ENCODE results near the gene NKTR.

Gene NKTR

DNA sequence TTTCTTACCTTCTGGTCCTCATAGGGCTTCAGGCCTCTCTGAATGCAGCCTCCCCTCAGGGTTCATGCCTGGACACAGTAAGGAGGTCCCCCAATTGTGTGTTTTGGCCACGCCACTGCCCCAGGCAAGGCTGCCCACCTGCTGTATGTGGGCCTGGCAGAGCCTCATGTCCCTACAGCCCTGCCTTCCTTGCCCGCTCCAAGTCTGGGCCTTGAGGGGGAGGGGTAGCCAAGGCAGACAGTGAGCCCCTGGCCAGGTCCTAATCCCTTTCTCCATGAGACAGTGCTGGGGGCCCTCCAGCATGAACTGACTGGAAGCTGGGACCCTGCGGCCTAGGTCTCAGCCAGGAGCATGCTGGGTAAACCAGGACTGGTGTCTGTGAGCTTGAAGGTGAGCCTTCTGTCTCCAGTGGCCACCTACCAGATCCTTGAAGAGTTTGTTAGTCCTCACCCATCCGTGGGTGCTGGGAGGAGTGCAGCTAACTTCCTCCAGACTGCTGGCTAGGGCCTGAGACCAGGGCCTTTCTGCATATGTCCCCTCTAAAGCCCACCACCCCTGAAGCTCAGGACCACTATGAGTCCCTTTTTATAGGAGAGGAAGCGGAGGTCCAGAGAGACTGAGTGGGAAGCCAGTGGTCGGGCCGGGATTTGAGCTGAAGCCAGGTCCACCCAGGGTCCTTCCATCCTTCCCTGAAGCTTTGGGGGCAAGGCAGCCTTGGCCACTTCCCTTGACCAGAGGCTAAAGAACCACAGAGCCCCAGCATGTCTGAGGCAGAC is 61.7 kb downstream of the NKTR start:
- no peak for DNase-seq (ENCODE audit: low spot score)

DNA sequence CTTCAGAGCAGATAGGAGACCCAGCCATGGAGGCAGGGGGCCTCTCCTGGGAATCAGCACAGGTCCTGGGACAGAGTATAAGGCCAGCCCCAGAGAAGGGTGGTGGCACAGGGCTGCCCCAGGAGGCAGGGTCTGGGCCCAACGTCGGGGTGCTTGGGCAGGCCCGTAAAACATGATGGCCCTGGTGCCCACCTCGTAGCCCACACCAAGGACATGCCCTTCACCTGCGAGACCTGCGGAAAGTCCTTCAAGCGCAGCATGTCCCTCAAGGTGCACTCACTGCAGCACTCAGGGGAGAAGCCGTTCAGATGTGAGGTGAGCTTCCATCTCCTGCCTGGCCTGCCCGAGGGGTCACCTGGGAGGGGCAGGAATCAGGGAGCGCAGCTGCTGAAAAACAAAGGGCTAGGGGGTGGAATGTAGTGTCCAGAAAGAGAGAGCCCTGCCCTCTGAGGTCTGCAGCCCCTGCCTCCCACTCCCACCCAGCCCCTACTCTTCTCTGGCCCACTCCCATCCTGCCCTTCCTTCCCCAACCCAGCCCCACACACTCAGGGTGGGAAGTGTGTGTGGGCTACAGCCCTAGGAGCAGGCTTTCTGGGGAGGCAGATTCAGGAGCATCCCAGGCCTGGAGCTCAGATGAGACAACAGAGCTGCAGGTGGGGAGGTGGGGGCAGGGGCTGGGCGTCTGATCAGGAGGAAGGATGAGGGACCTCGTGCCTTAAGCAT is 62.5 kb downstream of the NKTR start:
- DNase-seq (ENCODE audit: low spot score), result no peak

DNA sequence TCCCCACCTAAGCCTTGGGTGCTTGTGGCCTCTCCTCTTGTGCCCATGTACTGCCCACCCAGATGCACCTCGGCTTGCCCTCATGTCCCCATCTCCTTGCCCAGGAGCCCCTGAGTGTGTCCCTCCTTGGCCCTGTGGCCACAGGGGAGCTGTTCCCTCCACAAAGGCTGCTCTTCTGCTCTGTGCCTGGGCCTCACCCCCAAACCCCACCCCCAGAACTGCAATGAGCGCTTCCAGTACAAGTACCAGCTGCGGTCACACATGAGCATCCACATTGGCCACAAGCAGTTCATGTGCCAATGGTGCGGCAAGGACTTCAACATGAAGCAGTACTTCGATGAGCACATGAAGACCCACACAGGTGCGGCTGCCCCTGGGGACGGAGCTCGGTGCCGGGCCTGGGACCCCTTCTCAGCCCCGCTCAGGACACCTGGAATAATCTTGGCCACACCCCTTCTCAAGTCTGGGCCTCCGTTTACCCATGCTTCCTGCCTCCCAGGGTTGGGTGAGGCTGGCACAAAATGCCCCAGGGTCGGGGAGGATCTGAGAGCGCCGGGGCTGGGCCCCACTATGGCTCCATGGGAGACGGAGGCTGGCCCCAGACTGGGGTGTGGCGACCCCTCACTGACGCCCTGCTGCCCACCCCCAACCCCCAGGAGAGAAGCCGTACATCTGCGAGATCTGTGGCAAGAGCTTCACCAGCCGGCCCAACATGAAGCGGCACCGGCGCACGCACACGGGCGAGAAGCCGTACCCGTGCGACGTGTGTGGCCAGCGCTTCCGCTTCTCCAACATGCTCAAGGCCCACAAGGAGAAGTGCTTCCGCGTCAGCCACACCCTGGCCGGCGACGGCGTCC is 63.3 kb downstream of the NKTR start:
- no peak for DNase-seq (ENCODE audit: low spot score)

DNA sequence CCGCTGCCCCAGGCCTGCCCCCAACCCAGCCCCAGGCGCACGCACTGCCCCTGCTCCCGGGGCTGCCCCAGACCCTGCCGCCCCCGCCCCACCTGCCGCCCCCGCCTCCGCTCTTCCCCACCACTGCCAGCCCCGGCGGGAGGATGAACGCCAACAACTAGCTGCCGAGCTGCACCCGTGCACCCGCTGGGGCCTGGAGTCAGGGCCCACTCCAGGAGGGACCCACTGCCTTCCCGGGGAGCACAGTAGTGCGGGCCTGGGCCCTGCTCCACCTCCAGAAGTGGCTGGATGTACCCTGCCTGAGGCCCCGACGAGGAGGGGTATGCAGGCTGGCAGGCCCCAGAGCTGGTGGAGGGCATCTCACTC is 63.9 kb downstream of the NKTR start:
- no peak for DNase-seq (ENCODE audit: low spot score)

DNA sequence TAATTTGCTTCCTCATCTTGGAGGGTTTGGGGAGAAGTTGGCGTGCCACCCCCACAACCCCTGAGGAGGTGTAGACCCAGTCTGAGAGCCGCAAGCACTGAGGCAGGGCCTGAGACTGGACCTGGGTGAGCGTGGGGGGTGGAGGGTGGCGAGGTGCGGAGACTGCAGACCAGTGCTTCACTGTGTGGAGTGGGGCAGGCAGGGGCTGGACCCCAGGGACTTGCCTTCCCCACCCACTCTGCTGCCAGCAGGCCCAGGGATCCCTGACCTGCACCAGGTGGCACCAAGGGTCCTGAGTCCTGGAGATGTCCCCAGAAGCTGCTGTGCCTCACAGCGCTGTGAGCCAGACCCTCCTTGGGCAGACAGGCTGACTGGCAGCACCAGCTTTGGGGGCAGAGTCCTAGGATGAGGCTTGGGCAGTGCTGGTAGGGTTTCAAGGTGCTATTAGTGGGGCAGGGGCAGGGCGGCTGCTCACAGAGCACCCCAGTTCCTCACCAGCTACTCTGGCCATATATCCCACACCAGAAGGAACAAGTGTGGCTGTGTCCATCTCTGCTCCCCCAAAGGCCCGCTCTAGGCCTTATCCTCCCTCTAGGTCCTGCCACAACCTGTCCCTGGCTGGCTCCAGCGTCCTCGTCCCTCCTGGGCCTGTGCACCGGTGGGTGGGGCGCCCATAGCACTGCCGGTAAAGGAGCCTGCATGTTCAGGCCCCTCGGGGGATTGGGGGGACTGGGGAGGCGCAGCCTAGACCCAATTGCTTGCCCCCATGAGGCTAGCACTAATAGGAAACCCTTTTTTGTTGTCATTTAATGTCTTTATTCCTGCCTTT is 64.8 kb downstream of the NKTR start:
- DNase-seq (ENCODE audit: low spot score), result no peak

DNA sequence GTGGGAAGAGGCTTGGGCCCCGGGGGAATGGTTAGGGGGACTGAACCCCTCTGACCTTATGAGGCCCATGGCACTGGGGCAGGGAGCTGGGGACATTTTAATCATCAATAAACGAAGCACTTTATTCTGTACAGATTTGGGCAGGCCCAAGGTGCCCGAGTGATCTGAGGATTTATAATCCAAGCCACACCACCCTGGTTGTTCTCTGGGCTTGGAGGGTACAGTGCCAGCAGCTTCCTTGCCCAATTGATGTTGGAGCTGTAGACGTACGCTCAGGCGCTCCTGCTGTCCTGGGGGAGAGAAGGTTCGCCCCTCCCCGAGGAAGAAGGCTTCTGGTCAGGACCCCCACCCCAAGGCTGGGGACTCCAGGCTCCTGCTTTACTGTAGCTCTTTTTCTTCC is 65.5 kb downstream of the NKTR start:
- DNase-seq (ENCODE audit: low spot score), result no peak

DNA sequence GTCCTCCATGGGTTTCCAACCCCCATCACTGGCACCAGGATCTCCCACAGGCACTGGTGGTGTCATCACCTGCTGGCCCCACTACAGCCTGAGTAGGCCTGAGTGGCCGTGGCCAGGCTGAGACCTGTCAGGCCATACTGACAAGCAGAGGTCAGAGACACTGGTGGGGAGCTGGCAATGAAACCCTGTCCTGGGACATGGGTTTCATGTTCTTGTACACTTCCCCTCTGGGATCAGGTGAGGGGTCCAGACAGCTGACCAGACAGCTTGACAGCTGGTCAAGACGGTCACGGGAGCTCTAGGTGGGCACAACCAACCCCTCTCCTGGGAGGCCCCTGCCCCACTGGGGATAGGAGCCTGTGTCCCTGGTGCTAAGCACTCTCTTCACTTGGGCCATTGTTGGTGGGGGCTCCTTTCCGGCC is 66.1 kb downstream of the NKTR start:
- no peak for DNase-seq (ENCODE audit: low spot score)

DNA sequence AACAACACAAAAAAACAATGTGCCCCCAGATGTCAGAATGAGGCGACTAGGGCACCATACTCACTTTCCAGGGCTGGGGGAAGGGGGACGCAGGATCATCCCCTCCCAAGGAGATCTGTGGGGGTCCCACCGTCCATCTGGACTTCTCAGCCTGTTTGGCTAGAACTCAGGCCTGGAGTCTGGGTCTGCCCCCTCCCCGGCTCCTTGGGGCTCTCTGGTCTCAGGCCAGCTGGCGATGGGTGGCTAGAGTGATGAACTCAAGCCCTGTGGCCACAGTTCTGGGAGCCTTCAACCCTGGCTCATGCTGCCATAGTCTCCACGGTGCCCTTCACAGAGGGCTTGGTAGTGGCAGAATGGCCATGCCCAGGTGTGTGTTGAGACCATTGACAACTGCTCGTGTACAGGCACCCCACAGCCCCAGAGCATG is 66.6 kb downstream of the NKTR start:
- no peak for DNase-seq (ENCODE audit: low spot score)

DNA sequence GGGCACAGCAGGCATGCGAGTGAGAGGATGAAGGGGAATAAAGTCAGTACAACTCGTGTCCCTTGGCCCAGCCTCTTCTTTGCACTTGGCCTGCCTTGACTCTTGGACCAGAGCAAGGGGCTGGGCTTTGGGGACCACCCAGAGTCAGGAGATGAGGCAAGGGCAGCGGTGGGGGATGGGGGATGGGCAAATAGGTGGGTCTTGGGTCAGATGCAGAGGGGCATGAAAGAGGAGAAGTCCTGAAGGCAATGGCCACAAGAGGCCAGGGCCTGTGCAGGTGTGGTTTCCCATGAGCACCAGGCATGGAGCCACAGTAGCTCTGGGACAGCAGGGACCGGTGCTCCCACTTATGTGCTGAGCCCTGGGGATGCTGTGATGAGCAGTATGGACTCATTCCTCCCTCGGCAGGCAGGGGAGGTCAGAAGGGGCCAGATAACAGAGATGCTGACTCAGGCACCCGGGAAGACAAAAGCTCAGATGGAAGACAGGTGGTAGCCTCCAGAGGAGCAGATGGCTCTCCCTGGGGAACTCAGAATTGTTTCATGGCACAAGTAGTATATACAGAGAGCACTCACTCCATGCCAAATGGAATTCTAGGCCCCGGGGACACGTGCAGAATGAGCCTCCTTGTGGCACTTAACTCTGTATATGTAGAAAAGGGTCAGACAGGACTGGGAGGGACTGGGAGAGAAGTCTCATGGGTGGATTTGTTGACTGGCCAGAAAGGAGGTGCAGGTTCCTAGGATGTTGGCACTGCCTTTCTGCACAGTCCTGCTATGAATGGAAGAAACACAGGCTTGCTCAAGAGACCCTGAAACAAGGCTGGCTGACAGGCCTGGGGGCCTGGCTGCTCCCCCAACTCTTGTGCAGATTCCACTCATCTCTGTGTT is 67.3 kb downstream of the NKTR start:
- DNase-seq (ENCODE audit: low spot score), result no peak

DNA sequence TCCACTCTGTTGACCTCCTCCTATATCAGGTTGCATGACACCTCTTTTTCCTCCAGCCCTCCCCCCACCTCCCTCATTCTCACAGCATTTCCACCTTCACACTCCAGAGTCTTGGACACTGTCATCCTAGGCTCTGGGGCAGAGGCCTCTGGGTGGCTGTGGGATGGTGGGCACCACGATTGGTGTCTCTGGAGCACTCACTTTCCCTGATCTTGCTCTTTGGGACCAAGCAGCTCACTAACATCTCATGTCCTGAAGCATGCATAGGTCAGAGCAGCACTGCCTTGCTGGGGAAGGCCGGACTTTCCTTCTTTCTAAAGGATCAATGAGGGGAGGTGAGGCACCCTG is 67.9 kb downstream of the NKTR start:
- DNase-seq (ENCODE audit: low spot score), result peak; percentile 57

DNA sequence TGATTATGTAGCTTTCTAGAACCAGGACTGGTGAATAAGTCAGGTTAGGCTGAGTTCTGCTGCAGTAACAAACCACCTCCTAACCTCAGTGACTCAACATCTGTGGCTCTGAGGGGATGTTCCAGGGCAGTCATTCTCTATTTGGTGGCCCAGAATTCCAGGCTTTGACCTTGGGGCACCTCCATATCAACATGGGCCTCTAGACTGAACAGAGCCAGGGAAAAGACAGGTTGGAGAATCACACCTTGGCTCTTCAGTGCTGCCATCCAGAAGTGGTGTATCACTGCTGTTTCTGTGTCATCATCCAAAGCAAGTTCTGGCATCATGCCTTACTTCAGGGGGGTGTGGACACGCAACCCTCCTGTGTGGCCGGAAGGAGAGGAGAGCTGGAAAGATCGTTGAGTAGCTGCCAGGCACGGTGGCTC is 68.3 kb downstream of the NKTR start:
- DNase-seq (ENCODE audit: low spot score), result peak; percentile 37

DNA sequence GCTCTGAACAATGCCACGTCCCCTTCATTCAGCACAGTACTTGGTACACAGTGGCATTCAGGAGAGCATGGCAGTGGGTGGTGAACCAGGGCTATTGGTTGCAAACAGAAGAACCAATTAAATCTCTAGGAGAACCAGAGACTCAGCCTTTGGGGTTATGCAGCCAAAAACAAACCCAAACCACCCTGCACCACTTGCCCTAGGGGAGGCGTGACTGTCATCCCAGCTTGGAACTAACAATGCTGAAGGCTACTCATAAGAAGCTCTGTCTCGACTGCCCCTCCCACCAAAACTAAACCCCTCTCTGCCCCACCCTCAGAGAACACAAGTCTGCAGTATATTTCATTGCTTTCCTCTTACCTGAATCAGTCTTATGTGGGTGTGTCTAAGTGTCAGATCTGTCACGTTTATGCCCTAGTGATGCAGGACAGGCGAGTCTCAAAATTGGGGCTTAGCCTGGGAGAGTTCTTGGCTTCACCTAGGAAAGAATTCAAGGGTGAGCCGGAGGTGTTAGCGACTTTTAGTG is 69.6 kb downstream of the NKTR start:
- no peak for DNase-seq (ENCODE audit: low spot score)

DNA sequence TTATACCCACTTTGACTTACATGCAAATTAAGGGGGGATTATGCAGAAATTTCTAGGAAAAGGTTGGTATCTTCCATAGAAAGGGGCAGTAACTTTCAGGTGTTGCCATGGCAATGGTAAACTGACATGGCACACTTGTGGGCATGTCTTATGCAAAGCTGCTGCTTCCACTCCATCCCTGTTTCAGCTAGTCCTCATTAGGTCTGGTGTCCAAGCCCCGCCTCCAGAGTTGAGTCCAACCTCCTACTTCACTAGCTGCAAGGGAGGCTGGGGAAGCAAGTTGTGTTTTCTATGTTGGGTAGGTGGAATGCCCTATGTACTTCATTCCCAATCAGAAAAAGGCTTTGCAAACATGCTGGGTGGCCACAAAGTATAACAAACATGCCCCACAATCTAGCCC is 70.2 kb downstream of the NKTR start:
- no peak for DNase-seq (ENCODE audit: low spot score)

DNA sequence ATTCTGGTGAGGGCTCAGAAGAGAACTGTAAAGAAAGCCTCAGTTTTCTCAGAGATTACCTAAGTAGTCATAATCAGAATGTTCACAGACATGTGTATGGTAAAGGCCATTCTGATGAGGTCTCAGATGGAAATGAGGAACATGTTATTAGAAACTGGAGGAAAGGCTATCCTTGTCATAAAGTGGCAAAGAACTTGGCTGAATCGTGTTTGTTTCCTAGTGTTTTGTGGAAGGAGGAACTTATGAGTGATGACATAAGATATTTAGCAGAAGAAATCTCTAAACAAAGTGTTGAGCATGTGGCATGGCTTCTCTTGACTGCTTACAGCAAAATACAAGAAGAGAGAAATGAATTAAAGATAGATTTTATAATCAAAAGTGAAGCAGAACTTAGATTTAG is 72.0 kb downstream of the NKTR start:
- DNase-seq (ENCODE audit: low spot score), result no peak

DNA sequence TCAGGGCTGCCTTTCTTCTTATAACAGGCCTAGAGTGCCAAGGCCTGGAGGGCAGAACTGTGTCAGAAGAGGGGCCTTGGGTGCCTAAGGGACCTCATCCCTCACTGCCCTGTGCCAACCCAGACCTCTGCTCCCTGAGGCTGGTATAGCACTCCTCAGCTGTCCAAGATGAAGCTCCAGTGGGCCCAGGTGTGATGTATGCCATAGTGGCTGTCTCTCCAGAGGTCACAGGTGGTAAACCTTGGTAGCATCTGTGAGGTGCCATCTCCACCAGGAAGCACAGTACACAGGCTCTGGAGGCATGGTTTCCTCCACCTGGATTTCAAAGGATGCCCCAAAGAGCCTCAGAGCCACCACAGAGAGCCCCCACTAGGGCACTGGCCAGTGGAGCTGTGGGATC is 72.6 kb downstream of the NKTR start:
- DNase-seq (ENCODE audit: low spot score), result peak; percentile 40

DNA sequence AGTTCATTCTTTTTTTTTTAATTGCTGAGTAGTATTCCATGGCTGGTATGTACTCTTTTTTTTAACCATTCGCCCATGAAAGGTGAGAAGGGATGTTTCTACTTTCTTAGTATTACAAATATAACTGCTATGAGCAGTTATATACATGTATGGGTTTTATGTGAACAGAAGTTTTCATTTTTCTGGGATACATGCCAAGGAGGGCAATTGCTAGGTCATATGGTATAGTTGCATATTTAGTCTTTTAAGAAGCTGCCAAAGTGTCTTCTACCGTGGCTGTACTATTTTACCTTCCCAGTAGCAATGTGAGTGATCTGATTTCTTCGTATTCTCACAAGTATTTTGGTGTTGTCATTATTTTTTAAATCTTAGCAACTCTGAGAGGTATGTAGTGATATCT is 73.7 kb downstream of the NKTR start:
- DNase-seq (ENCODE audit: low spot score), result no peak

DNA sequence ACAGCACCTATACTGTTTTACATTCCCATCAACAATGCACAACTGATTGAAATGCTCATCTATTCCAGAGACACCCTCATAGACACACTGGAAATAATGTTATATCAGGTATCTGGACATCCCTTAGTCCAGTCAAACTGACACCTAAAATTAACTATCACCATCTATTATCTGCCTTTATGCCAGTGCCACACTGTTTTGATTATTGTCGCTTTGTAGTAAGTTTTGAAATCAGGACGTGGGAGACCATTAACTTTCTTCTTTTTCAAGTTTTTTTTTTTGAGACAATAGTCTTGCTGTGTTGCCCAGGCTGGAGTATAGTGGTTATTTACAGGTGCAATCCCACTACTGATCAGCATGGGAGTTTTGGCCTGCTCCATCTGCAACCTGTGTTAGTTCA is 75.4 kb downstream of the NKTR start:
- DNase-seq (ENCODE audit: low spot score), result no peak

DNA sequence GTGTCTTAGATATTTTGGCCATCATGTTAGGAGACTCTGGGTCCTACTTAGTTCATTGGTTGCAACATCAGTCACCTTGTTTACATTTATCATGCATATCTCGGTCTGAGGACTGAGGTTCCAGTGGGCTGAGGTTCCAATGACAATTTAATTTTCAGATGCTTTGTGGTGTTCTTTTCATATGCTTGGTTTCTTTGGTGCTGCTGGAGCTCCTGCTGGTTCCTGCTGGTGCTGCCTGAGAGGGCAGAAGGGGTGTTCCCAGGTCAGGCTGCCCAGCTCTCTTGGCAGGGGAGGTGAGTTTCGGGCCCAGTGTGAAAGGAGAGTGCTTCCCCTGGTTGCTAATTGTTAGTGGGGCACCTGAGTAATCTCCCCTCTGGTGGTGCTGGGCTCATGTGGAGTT is 78.0 kb downstream of the NKTR start:
- no peak for DNase-seq (ENCODE audit: low spot score)

DNA sequence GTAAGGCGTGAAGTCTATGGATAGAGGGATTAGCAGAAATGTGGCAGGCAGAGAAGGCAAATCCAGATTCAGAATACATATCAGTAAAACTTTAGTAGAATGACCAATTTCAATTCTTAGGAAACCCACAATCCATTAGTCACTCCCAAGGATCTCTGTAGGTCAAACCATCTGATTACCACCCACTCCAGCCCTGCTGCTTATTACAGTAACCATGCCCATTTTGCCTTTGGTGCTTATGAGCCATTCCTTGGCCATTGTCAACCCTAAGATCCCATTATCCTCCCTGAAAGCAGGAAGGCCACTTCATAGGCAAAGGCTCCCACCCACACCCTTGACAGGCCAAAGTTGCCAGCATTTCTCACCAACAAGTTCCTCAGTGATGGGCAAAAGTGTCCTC is 79.8 kb downstream of the NKTR start:
- DNase-seq (ENCODE audit: low spot score), result no peak

DNA sequence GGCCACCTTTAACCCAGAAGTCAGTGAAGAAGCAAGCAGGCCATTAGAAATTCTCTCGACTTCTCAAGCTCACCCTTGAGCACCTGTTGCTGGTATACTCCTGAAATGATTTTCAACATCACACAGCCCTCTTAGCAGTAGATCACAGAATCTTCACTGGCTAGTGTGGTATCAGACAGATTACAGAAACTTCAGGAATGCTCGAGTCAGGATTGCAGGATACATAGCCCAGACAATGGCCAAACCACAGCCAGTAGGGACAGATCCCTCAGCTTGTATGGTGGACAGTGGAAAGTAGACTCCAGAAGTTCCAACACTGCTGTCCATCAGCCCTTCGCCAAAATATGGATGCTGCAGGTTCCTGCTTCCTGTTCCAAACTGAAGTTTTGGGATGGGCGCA is 80.3 kb downstream of the NKTR start:
- DNase-seq (ENCODE audit: low spot score), result no peak
